Measurements from ENCODE around the gene KLF13. TPM values are rescaled to one million over a fixed set of nuclear protein-coding genes. Genes with fewer than 3 reads are reported as not detected.

The KLF13 gene
- polyA plus RNA-seq, 4 donors, result 63.4 to 84.7 (median 71.2) TPM

GRCh38 chr15:31298707-31299172 lies 27.9 kb upstream of the KLF13 start:
- DNase-seq (ENCODE audit: low read depth in 4 of 4, low spot score in 2 of 4), result no peak

DNA sequence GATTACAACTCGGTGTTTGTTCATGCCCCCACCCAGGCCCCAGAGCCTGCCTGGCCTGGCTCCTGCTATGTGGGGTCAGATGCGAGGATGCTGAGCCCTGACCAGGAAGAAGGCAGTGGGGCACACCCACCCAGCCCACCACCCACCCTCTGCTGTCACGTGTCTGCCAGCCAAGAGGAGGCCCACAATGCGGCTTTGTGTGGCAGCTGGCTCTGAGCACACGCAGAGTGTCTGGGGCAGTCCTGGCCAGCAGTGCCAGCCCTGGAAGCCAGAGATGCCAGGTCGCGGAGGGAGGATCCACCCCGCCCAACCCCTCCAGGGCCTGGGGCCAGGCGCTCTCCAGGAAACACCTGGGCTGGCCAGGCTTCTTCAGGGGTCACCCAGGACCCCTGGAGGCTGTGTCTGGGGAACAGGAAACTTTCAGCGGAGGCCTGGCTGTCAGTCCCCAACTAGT lies 26.4 kb upstream of the KLF13 start:
- DNase-seq (ENCODE audit: low read depth in 4 of 4, low spot score in 2 of 4), result no peak

GRCh38 chr15:31300981-31301672 lies 25.5 kb upstream of the KLF13 start:
- DNase-seq (ENCODE audit: low read depth in 4 of 4, low spot score in 2 of 4), result no peak

- no peak for DNase-seq (ENCODE audit: low read depth in 4 of 4, low spot score in 2 of 4)
These were observed 25.0 kb upstream of the KLF13 start for GRCh38 chr15:31301673-31301990.

- no peak for DNase-seq (ENCODE audit: low read depth in 4 of 4, low spot score in 2 of 4)
These were observed 24.5 kb upstream of the KLF13 start for GRCh38 chr15:31302029-31302657.

- no peak for DNase-seq (ENCODE audit: low read depth in 4 of 4, low spot score in 2 of 4)
These were observed 23.6 kb upstream of the KLF13 start for GRCh38 chr15:31302778-31303725.

DNA sequence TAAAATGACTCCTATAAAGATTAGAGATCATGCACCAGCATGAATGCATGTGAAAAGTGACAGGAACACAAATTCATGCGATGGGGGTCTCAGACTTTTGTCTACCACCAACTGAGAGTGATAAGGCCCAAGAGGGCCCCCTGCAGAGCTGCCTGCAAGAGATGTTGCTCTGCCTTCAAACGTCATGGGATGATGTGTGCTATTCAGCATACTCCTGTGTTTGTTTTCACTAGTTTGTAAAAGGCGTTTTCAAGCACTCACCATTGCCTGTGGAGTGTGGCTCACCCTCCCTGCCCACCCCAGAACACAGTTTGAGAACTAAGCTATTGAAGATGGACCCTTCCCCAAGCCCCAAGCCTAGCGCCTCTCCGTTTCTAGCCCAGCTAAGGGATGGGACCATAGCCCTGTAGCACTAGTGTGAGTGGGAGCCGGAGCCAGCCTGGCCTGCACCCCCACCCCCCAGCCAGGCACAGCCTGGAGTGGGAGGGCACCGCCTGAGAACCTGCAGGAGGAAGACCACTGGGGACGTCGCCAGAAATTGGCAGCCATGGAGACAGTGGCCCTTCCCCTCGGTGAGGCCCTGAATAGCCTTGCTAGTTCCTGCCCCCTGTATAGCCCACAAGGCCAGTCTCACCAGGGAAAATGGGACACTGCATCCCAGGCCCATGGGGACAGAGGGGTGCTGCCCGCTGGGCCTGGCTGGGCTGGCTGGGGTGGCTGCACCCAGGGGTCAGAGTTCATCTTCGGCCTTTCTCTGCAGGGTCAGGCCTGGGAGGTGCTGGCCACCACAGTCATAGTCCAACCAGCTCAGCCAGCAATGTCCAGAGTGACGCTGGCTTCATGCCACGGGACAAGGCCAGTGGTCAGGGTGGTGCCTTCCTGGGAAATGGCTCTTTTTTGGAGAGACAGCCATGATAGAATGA lies 22.6 kb upstream of the KLF13 start:
- no peak for DNase-seq (ENCODE audit: low read depth in 4 of 4, low spot score in 2 of 4)

DNA sequence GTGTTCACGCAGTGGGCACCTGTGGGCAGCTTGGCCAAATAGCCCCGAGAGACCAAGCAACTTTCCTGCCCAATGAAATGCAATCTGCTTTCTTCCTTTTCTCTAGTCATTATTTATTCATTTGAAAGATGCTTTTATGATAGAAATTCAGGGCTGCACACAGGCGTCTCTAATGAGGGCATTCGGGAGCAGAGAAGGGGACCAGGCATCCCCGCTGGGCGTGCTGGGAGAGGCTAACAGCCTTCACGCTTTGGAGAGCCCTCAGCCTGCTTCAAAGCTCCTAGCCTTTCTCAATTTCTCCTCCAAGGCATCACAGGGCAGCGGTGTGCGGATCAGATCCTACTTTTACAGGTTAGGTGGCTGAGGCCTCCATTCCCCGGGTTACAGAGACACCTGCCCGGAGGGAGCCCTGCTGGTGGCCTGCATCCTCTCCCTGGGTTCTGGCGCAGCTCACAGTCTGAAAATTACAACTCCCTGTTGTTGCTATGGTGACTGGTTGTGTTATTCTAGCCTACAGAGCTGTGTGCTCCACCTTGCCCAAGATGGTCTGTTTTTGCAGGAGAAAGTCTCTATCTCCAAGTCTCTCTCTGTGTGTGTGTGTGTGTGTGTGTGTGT lies 21.8 kb upstream of the KLF13 start:
- DNase-seq (ENCODE audit: low read depth in 4 of 4, low spot score in 2 of 4), result no peak

GRCh38 chr15:31305375-31305774 lies 21.3 kb upstream of the KLF13 start:
- no peak for DNase-seq (ENCODE audit: low read depth in 4 of 4, low spot score in 2 of 4)

- no peak for DNase-seq (ENCODE audit: low read depth in 4 of 4, low spot score in 2 of 4)
These were observed 20.7 kb upstream of the KLF13 start for GRCh38 chr15:31305796-31306425.

DNA sequence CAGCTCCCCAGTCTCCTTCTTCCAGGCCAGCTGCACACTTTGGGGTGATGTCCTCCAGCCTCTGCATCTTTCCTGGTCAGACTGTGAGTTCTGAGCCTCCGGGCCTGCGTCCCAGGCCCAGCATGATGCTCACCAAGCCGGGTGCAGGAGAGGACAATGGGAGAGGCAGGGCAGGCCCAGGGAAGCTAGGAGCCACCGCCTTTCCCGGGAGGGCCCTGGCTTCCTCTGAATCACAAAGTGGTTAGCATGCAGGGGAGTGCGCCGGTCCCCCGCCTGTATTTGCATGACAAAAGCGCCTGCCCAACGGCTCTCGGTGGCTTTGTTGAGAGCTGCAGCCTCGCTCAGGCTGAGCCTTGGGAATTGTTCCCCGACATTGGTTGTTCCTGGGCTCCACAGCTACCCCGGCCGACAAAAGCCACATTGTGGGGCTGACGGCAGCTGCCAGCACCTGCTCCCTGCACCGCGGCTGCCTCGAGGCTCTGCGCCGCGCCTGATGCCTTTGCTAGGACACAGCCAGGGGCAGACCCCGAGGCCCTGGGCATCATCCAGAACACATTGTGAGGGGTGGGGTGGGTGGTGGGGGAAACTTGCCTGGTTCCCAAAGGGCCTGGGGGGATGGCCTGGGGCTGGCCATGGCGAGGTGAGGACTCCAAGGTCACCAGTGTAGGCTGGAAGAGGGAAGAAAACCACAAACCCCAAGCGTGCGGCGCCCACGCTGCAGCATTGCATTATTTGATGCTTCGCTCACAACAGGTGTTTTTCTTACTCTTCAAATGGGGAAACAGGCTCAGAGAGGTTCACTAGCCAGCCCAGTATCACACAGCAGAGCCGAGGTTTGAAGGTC lies 20.0 kb upstream of the KLF13 start:
- DNase-seq (ENCODE audit: low read depth in 4 of 4, low spot score in 2 of 4), result no peak

- no peak for DNase-seq (ENCODE audit: low read depth in 4 of 4, low spot score in 2 of 4)
These were observed 19.1 kb upstream of the KLF13 start for GRCh38 chr15:31307270-31308184.

DNA sequence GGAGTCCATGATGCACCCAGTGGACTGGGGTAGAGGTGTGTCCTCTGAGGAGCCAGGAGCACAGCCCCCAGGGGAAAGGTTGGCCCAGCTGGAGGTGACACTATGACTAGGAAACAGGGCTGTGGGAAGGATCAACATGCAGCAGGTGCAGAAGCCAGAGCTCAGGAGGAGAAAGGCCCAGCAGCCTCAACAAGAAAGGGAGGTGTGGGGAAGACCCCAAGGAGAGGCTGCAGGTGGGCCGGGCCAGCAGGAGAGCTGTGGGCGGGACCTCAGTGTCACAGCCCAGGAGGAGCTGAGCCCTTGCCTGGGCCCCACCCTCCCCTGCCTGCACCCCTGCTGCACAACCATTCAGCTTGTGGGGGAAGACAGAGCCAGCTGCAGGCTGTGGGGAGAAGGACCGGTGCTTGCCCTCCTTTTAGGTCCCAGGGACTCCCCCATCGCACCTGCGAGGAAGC lies 18.4 kb upstream of the KLF13 start:
- DNase-seq (ENCODE audit: low read depth in 4 of 4, low spot score in 2 of 4), result no peak

DNA sequence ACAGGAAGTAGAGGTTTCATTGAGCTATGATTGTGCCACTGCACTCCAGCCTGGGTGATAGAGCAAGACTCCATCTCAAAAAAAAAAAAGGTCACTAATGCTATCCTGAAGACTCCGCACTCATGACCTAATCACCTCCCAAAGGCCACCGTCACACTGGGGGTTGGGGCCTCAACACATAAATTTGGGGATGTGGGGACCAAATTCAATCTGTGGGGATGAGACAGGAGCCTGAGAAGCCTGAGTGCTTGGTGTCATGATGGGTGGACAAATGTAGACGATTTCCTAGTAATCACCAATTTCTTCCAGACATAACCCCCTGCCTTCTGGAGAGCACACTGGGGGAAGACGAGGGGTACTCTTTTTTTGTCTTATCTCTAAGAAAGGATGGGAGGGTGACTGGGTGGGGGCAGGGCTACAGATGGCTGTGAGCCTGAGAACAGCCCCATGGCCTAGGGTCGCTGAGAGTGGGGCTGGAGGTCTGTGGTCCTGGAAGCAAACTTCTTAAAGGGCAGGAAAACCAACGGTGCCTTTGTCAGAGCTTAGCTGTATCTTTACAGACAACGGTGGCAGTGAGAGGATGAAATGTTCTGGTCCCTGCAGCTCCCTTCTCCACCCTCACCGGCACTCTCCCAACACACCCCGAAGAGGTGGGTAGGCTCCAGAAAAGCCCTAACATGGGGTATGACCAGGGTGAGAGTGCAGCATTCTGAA lies 16.6 kb upstream of the KLF13 start:
- DNase-seq (ENCODE audit: low read depth in 4 of 4, low spot score in 2 of 4), result no peak

DNA sequence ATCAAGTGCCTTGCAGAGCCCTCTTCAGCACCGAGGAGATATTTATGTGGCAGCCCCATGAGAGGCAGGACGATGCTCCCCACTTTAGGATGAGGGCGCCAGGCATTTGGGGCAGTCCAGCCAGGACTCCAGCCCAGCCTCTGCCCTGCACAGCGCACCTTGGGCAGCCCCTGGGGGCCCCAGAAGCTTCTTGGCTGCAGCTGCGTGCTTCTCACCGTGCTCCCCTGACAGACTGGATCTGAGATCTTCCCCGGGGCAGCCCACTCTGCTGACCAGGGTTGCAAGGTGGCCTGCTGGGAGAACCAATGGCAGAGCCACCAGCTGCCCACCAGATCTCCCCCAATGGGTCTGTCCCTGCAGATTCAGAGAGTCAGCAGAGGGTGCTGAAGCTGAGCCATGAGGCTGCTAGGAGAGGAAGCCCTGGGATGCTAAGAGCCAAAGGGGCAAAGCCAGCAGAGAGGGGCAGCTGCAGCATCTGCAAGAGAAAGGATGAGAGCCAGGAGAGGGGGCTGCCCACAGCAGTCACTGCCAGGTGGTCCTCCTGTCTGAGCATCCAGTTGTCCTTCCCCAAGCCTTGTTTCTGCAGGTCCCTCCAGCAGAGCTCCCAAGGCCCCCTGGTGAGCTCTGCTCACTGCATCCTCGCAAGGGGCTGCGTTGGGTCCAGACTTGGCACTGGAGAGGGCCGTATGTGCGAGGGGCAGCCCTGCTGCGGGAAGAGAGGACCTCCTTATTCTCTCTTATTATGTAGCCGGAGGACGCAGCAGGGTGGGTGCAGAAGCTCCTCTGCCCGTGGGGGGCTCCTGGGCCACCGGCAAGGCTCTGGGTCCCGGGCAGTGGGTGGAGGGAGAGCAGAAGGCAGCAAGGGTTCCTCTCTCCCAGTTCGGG lies 14.7 kb upstream of the KLF13 start:
- no peak for DNase-seq (ENCODE audit: low read depth in 4 of 4, low spot score in 2 of 4)

- DNase-seq (ENCODE audit: low read depth in 4 of 4, low spot score in 2 of 4), result no peak
These were observed 13.4 kb upstream of the KLF13 start for GRCh38 chr15:31313223-31313622.

Data from left renal cortex interstitium (tissue), 4 donors.